Astrocyte (in vitro differentiated cells and primary cell): ENCODE data around the gene SPTBN5.

Source experiments
- CTCF ChIP-seq: IDR thresholded peaks from 2 replicates; pipeline ENCODE4 v1.5.1; 2011; ENCODE audit warnings: low read depth, mild to moderate bottlenecking, inconsistent platforms, low read length, moderate library complexity; ENCODE audit not compliant: insufficient read depth
- EZH2 ChIP-seq: IDR thresholded peaks from 2 replicates; pipeline ENCODE4 v1.6.1; 2012; ENCODE audit warnings: mild to moderate bottlenecking, low read length, inconsistent platforms; ENCODE audit not compliant: insufficient read depth

- TF ChIP-seq EZH2 (no peak), CTCF (no peak)
Observed at GRCh38 chr15:41828807-41829141, 65.1 kb downstream of the SPTBN5 start.
